GM21576 (cell line): Measurements from ENCODE around the gene COL9A1.

Experiments
- ATAC-seq: cut with Tn5 transposase; IDR thresholded peaks from one replicate; pipeline ENCODE4 v1.9.1; 2021; ENCODE audit warnings: mild to moderate bottlenecking, moderate library complexity; ENCODE audit not compliant: unreplicated experiment

Gene COL9A1

DNA sequence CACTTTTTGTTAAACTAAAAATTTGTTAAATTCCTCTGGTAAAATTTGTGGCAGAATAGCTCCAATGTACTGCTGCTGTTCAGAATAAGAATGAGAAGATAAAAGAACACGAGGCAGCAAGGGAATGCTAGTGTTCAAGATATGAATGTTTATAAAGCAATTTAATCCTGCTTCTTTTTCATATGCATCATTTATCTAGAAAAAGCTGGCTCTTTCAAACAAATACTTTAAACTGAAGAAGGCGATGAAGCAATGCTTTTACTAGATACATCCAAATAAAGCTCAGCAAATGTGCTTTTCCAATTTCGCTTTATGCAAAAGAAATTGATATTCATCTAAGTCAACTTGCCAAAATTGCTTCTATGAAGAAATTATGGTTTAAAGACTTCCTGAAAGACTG, 66.5 kb downstream of the COL9A1 start:
- no peak for ATAC-seq

DNA sequence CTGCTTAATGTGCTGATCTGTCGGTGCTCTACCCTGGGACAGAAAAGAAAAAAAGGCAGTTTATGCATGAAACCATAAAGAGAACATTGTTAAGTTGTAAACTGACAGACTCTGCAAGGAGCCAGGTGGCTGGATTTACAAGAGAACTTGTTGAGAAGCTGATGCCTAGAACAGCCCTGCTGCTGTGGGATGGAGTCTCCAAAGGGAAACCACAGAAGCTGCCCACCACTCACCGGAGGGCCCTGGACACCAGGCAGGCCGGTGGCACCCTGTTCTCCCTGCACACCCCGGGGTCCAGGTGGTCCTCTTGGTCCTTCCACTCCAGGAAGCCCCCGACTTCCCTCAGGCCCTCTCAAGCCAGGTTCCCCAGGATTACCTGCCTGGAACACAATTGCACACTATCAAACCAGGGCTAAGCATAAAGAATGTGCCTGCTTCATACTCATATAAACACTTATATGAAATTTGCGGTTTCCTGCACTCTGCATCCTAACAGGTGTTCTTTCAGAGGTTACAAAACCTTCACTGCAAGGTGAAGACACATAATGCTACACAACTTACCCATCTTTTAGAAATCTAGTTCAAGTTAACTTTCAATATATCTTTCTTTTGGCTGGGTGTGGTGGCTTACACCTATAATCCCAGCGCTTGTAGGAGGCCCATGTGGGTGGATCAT, 68.2 kb downstream of the COL9A1 start:
- no peak for ATAC-seq

DNA sequence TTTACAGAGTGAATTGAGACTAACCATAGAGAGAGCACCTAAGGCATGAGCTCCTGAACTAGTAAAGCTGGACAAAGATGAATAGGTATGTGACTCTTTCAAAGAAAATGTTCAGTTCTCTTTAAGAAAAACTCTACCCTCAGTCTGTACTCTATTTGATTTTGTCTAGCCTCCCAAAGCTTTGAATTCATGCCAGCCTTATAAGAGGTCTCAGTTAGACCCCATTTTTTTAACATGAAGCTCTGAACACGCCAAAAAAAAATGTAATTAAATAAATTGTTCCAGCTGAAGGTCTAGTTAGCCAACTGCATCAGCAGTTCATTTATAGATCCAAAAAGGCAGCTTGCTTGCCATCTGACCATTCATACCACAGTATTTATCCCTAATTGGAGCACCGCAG, 71.6 kb downstream of the COL9A1 start:
- no peak for ATAC-seq

DNA sequence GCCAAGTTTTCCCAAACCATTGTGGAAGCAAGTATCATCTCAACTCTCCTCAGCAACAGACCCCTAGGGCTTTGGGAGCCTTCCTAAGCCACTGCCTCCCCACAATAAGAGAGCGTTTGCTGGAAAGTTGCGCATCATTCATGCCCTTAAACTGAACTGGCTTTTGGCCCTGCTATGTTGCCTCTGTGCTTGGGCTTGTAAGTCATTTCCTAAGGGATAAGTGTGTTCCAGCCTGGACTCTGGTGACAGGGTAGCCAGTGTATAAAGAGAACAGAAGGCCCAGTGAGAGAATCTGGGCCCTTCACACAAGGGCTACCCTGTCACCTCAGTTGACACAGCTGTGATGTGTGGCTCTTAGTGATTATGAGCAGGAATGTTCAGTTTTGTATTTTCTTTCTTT, 77.8 kb downstream of the COL9A1 start:
- ATAC-seq, result no peak

DNA sequence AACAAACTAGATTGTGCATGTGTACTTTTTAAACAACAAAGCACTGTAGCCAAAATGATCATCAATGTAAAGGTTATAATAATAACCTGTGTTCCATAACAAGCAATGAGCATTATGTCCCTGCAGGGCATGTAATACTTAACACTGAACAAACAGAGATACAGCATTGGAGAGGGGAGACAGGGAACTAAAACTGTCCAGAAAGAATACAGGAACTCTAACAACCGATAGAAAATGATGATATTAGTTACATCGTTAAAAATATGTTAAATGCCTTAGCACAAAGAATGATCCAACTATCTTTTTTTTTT, 80.5 kb downstream of the COL9A1 start:
- no peak for ATAC-seq

DNA sequence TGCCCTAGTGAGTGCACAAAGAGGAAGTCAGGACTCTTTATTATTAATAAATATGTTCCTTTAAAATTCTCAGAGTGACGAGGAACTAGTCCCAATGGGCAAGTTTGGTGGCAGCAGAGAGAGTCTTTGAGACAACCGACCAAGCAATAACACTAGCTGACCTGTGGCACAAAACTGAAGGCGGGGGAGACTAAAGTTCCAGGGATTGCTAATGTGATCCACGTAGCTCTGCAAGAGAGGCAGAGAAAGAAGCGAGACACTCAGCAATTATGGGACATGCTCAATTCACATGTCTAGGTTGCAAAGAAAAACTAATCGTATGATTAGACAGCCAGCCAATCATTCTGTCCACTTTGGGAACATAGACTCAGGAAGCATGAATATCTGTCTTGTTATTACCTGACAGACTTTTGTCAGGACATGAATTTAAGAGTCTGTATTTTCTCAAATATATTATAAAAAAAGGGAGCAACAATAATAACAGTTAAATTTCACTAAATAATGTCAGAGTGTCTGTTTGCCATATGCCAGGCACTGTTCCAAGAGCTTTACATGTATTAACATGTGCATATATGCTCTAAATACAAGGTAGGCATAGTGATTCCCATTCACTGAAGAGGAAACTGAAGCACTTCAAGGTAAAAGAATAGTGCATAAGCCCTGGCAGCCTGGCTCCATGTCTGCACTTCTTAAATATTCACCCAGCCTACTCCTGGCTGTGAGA, 81.0 kb downstream of the COL9A1 start:
- ATAC-seq, result no peak

DNA sequence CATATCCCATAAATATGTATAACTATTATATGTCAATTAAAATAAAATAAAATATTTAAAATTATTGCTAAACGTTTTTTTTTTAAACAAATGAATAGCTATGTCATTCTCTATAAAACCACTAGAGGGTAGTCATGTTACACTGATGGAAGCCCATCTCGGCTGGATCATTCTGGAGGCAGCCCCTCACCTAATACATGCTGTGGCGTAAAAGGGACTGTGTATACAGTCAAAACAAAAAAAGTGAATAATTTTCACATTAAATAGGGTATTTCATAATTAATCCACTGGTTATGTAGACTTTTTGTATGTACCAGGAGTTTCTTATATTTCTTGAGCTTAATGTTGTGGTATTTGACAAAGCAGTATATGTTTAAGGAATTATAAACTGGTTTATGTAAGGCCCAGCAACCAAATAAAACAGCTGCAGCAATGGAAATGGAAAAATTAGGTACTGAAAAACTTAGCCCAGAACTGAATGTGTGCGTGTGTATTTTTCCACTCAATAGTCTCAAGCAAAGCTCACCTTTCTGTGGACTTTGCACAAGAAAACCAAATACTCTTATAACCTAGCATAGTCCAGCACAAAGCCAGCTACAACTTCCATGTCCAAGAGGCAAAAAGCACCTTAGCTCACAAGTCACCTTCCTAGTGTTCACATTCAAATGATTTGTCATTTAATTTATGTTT, 81.7 kb downstream of the COL9A1 start:
- no peak for ATAC-seq

DNA sequence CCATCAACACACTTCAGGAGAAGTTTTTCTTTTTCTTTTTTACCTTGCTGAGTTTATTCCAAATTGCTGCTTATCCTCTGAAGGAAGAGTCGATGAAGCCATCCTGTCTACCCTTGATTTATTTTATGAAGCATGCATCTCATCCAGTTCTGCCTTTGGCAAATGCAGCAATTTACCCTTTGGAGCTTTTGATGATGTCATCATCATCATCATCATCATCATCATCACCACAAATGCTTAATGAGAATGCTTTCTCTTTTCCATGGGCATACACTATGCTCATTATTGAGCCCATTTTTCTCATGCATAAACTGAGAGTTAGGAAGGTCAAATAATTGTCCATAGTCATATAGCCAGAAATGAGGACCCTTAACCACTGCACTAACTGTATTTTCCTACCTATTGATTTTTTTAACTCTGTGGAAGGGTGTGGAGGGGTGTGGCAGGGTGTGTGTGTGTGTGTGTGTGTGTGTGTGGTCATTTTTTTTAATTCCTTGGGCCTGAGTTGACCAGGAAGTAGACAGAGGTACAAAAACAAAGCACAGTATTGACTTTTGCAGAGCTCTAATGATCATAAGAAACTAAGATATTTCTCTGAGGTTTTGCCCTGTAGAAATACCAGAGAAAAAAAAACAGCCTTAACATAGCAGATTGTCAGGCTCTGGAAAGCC, 82.8 kb downstream of the COL9A1 start:
- ATAC-seq, result no peak

DNA sequence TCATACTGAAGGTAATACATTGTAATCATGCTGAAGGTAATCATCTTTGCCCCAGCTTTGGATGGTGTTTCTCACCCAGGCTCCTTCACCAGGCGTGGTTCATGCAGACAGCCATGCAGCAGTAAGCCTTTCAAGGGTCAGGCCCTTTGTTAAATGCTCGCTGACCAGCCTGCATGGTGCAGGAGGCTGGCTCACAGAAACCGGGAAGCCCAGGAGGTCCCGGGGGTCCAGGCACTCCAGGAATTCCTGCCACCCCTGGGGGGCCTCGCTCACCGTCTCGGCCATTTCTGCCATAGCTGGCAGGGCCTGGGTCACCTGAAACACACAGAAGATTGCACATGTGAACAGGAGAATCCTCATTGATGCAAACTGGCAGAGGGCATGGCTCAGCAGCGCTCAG, 86.1 kb downstream of the COL9A1 start:
- no peak for ATAC-seq

DNA sequence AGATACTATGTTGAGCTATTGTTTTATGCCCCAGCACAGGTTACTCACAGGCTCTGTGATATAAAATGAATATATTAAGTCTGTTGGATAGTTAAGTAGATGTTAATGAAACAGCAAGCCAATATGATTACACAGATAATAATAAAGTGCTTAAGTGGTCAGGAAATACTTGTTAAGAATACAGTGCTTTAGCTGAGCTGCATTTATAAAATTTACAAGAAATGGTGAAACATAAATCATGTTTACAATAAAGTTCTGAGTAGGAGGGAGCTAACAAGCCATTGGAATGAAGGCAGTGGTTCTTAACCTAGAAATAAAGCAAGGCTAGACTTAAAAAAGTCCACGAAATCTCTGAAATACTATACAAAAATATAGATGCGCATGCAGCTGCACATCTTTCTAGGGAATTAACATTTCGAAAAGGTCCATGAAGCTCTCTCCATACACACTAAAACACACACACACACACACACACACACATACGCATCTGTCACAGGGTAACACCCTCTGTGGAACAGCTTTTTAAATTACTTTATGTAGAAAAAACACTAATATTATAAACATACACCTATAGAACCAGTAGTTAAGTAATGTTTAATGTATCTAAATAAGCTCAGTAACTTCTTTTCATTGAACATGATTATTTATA, 87.3 kb downstream of the COL9A1 start:
- ATAC-seq, result no peak

DNA sequence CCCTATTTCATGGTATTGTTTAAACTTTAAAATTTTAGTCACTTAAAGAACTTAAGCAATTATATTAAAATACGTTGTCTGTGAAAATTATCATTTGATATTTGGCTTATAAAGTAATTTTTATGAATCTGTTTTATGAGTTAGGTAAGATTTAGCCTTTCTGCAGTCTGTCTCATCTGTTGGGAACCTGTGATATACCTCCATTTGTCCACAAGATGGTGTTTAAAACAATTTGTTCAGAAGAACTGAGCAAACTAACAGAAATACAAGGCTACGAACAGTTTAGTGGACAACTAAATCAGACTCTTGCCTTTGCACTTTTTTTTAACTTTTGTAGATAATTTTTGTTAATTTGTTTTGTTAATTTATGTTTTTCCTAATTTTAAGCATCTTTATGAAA, 92.4 kb downstream of the COL9A1 start:
- no peak for ATAC-seq

DNA sequence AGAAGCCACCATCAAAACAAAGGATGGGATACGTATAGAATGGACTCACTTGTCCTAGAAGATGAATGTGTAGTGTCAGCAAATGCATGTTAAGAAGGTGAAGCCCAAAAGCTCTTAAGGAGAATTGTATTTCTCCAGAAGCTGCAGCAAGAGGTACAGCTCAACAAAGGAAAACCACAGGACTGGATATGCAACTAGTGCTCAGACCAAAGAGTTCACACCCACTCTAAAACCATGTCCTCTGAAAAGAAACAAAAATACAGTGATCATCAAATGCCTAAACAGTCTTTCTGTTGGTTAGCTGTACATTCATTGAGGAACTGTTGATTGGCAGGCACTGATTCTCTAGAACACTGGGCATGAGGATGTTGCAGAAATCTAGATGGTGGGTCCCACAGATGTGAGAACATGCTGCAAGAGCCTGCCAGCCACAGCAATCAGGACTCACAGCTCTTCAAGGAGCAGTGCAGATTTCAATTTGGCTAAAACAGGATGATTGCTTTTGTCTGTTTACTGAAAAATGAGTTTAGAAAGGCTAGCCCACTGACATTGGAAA, 94.6 kb downstream of the COL9A1 start:
- no peak for ATAC-seq

DNA sequence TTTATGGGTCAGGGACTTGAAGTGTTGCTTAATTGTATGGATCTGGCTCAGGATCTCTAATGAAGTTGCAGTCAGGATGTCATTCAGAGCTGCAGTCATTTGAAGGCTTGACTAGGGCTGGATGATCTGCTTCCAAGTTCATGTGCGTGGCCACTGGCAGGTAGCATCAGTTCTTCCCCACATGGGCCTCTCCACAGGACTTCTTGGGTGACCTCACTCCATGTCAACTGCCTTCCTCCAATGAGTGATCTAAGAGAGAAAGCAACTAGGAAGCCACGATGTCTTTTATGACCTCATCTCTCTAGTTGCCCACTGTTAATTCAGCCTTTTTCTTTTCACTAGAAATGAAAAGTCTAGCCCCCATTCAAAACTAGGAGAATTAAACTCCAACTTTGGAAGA, 104.1 kb downstream of the COL9A1 start:
- ATAC-seq, result no peak

DNA sequence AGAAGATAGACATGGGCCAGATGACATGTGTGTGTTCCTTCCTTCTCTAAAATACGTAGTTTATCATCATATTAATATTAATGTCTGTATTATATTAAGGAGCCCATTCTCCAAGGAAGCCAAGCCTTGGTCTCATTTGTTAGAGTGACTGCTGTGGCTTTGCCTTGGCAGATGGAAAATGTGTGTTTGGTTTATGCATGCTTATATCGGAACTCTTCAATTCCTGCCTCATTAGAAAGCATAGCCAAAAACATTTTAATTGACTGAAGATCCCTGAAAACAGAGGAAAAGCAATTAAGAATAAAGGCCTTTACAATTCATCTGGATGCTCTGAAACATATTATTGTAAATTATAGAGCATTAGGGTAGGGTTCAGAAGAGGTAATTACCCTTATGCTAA, 106.4 kb downstream of the COL9A1 start:
- no peak for ATAC-seq

DNA sequence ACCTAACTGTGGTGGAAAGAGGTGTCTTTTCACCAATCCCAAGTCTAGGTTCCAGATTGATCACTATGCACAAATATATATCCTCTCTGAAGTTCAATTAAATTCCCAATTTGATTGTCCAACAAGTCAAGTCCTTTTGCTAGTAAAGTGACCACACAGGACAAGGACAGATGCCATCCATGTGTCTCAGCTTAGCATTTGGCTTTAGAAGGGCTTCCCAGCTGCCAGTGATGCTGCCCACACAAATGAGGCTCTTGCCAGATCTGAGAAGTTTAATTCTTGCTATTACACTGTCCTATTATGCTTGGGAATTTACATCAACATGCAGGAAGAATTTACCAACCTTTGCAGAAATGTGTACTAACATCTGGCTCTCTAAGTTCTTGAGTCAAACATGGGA, 108.5 kb downstream of the COL9A1 start:
- ATAC-seq, result no peak

DNA sequence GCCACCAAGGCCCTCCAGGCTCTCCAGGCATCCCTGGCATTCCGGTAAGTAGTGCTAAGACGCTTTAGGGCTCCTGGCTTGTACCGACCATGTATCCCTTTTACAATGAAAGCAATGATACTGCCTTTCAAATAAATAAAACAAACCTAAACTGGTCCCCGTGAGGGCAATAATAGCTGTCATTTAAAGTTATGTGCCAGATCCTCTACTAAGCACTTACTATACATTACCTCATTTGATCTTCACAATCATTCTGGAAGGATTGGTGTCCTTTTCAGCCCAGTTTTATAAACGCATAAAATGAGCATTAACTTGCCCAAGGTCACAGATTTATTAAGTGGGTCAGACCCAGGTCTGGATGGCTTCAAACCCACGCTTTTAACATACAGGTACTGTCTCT, 114.7 kb downstream of the COL9A1 start:
- ATAC-seq, result no peak

DNA sequence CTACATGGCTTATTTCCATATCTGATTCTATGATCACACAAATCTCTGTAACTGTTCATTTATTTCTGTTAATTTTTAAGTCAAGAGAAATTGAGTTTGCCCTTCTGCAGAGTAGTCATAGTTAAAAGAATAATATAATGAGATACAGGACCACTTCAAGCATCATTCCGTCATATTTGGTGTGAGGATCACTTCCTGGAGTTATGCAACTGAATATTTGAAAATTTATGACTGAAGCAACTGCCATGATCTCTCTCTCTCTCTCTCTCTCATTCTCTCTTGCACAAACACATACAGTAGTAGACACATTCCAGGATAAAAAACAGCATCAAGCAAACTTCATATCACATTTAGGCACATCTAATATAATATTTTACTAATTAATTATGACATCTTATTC, 116.4 kb downstream of the COL9A1 start:
- ATAC-seq, result no peak

DNA sequence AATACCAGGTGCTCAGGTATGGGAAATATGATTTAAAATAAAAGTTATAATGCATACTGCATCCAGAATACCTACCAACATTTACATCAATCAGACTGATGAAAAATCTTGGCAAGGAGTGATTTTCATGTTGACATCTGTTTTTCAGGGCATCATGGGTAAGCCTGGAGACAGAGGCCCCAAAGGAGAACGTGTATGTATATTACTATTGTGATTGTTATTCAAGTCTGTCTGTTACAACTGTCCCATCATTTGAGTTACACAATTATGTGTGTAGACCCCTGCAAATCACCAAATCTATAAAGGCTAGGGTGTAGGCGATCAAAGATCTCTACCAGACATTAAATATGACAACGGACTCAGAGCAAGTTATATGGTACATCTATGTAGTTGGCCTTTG, 118.2 kb downstream of the COL9A1 start:
- ATAC-seq, result no peak

DNA sequence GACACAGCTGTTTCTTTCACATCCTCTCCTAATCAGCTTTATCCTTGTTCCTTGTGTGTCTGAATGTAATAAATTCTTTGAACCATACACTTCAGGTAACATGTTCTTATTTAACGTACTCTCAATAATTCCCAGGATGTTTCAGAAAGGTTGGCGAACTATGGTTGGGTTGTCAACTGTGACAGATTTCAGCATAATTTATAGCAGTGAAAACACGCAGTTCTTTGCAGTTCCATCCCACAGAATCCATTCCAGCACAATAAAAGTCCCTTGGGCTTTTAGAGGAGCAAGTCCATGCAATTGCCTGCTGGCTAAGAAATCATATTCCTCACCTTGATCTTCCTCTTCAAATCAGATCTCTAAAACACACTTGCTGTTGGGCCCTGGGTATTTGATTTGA, 119.3 kb downstream of the COL9A1 start:
- no peak for ATAC-seq

DNA sequence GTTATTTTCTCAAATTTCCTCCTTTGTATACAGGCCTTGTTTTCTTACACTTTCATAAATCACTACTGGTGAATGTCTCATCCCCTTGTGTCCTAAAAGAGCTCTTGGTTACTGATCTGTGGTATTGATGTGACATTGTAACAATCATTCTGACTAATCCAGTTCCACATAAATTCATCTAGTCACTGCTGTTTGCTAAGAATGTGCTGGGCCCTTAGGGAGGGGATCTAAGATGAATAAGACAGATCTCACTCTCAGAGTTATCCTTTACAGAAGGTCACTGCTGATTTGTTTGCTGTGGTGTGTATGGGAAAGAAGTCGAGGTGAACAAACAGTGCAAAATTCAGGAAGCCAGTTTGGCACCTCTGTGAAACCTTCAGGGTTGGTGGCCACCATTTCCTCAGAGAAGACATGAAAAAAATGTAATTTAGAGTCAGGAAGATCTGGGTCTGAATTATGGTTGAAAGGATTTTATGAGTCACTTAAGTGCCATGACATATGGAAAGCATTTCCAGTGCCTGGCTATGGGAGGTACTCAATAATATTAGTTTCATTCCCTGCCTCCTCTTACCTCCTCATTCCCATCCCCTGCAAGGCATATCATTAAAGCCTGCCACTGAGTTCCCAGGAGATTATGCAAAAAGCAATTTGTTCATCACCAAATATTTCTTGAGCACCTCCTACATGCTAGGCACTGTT, 121.8 kb downstream of the COL9A1 start:
- peak; percentile 46 for ATAC-seq
